ENCODE results near the gene THSD7B.
"Not testable (repeated sequence)": the region's sequence is repeated elsewhere in the genome, so short reads cannot be mapped to it uniquely, and the experiment has no call there.

- not testable (repeated sequence) for TF ChIP-seq CTCF (IDR thresholded peaks at IDR 0.05; ENCODE audit: low read depth, low read length, poor library complexity, severe bottlenecking); EZH2phosphoT487 (IDR thresholded peaks at IDR 0.05; ENCODE audit: borderline replicate concordance, low read length)
Observed at GRCh38 chr2:136758504-136758903, 6.8 kb upstream of the THSD7B start.

Data from DOHH2 (cell line).